Calu3 (cell line): ENCODE measurements around the gene SMCO2. TPM values are rescaled to one million over a fixed set of nuclear protein-coding genes. Genes with fewer than 3 reads are reported as not detected.

Source experiments
- BruUV-seq: library from RNA; stranded (reverse); fragments of 400-500 nt; replicated peaks from 2 replicates; lab custom pipeline; 2021; lab: Mats Ljungman, UMichigan
- CTCF ChIA-PET: fragments of 300-600 bp; sonication (Branson Sonifier 250); formaldehyde crosslinking; loops from one replicate; lab custom pipeline; 2022; ENCODE audit warnings: antibody characterized with exemption; lab: Charles Lee
- DNase-seq: peaks from one replicate; pipeline ENCODE4 v3.0.0; 2022
- H3K27ac Mint-ChIP-seq: one replicate; pipeline ENCODE4 v1.8.0; 2022; ENCODE audit warnings: mixed read lengths; ENCODE audit not compliant: unreplicated experiment
- H3K27me3 Mint-ChIP-seq: one replicate; pipeline ENCODE4 v1.8.0; 2022; ENCODE audit warnings: mixed read lengths; ENCODE audit not compliant: unreplicated experiment
- H3K36me3 Mint-ChIP-seq: one replicate; pipeline ENCODE4 v1.8.0; 2022; ENCODE audit warnings: mild to moderate bottlenecking, moderate library complexity, mixed read lengths; ENCODE audit not compliant: insufficient read depth, unreplicated experiment
- H3K4me1 Mint-ChIP-seq: one replicate; pipeline ENCODE4 v1.8.0; 2022; ENCODE audit warnings: mild to moderate bottlenecking, low read depth, mixed read lengths; ENCODE audit not compliant: unreplicated experiment
- H3K4me3 Mint-ChIP-seq: one replicate; pipeline ENCODE4 v1.8.0; 2022; ENCODE audit warnings: mild to moderate bottlenecking, low read depth, moderate library complexity, mixed read lengths; ENCODE audit not compliant: unreplicated experiment
- H3K9me3 Mint-ChIP-seq: one replicate; pipeline ENCODE4 v1.8.0; 2022; ENCODE audit warnings: low read depth, mixed read lengths; ENCODE audit not compliant: unreplicated experiment
- intact Hi-C: fragments of 100-400 bp; cut with micrococcal nuclease; formaldehyde crosslinking; loops from one replicate; pipeline ENCODE4 v1.10.0; 2022; ENCODE audit not compliant: unreplicated experiment
- total RNA-seq: library from RNA; stranded (reverse); gene quantifications from 2 replicates; pipeline ENCODE4 v1.2.3, GENCODE V29; 2022
- TF ChIP-seq, protein P1 (sequence below): fragments of 200-600 bp; IDR thresholded peaks from one replicate; pipeline ENCODE4 v1.8.0; 2022; ENCODE audit warnings: antibody characterized with exemption; ENCODE audit not compliant: unreplicated experiment

Gene SMCO2
- total RNA-seq, 1 experiment from 2014 or later = 1.6 TPM

DNA sequence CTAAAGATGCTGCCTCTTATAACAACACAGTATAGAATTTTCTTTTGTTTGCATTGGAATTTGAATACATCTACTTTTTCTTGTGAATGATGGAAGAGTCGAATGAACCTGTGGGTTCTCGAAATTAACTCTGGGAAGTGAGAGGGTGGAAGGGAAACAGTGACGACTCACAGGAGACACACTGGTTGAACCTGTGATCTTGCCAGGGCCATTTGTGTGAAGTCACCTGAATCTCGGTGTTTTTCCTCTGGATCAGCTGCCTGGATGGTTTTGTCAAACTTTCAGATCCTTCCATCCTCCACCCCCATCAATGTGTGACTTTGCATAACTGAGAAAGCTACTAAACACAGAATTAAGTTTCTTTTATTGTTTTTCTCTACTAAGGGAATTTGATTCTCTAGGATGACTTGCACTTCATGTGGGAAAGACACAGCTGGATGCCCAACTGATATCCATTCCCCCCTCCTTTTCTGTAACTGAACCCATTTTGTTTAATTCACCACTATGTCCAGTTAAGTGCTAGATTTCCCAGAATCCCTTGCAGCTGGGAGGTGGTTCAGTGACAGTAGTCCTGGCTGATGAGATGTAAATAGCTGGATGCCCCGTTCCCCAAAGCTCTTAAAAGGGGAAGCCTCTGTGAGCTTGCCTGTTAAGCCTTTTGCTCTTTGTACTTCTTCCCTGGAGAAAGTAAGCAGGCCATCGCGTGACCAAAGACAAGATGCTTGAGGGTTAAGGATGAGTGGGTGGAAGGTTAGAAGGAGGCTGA, 83.8 kb downstream of the SMCO2 start:
- TF ChIP-seq, protein P1, sequence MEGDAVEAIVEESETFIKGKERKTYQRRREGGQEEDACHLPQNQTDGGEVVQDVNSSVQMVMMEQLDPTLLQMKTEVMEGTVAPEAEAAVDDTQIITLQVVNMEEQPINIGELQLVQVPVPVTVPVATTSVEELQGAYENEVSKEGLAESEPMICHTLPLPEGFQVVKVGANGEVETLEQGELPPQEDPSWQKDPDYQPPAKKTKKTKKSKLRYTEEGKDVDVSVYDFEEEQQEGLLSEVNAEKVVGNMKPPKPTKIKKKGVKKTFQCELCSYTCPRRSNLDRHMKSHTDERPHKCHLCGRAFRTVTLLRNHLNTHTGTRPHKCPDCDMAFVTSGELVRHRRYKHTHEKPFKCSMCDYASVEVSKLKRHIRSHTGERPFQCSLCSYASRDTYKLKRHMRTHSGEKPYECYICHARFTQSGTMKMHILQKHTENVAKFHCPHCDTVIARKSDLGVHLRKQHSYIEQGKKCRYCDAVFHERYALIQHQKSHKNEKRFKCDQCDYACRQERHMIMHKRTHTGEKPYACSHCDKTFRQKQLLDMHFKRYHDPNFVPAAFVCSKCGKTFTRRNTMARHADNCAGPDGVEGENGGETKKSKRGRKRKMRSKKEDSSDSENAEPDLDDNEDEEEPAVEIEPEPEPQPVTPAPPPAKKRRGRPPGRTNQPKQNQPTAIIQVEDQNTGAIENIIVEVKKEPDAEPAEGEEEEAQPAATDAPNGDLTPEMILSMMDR = no peak
- CTCF ChIA-PET = no interaction called here
- intact Hi-C loops = no loop called here
- Mint-ChIP-seq H3K9me3 (no peaks in the 10 kb centered on the region), H3K4me1 (peaks cover 24% of the 10 kb centered on the region), H3K36me3 (peaks cover 8% of the 10 kb centered on the region), H3K27me3 (no peaks in the 10 kb centered on the region), H3K27ac (no peak overlapping the region), H3K4me3 (no peak overlapping the region)
- BruUV-seq = no TSS peak
- DNase-seq = no peak

DNA sequence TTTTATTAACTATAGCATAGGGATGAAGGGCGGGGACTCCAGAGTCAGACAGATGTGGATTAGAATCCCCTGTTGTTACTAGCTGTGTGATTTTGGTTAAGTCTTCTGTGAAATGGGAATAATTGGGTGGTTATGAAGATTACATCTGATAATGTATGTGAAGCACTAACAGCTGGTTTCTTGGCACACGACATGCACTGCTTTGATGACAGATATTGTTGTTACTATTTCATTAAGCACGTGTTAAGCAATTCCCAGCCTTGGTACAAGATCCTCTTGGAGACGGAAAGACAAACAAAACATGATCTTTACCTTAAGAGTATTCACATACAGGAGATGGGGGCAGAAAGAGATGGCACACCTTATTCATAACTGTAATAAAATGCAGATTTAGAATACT, 85.4 kb downstream of the SMCO2 start:
- Mint-ChIP-seq H3K36me3 (no peaks in the 10 kb centered on the region), H3K4me1 (peaks cover 15% of the 10 kb centered on the region), H3K4me3 (no peak overlapping the region), H3K27me3 (no peaks in the 10 kb centered on the region), H3K9me3 (no peaks in the 10 kb centered on the region), H3K27ac (no peak overlapping the region)
- BruUV-seq = no TSS peak
- intact Hi-C loops = no loop called here
- CTCF ChIA-PET = no interaction called here
- TF ChIP-seq, protein P1 = no peak
- DNase-seq = no peak

- Mint-ChIP-seq H3K4me3 (no peak overlapping the region), H3K9me3 (no peaks in the 10 kb centered on the region), H3K36me3 (no peaks in the 10 kb centered on the region), H3K4me1 (peaks cover 15% of the 10 kb centered on the region), H3K27me3 (no peaks in the 10 kb centered on the region), H3K27ac (no peak overlapping the region)
- no peak for DNase-seq
- CTCF ChIA-PET = interaction anchor here (0.5 kb wide), 1 partner anchor 77 kb away, joined by 3 read pairs; no protein-coding TSS in a partner anchor
- intact Hi-C loops = no loop called here
- no TSS peak for BruUV-seq
- TF ChIP-seq, protein P1 = no peak
These were observed 87.7 kb downstream of the SMCO2 start for GRCh38 chr12:27534060-27534764.

GRCh38 chr12:27534765-27535161, 88.2 kb downstream of the SMCO2 start:
- no peaks in the 10 kb centered on the region for H3K36me3 Mint-ChIP-seq
- no peaks in the 10 kb centered on the region for H3K27me3 Mint-ChIP-seq
- peaks cover 15% of the 10 kb centered on the region for H3K4me1 Mint-ChIP-seq
- no TSS peak for BruUV-seq
- no peak overlapping the region for H3K27ac Mint-ChIP-seq
- no peak overlapping the region for H3K4me3 Mint-ChIP-seq
- H3K9me3 Mint-ChIP-seq = no peaks in the 10 kb centered on the region
- CTCF ChIA-PET = interaction anchor here (0.5 kb wide), 1 partner anchor 77 kb away, joined by 3 read pairs; no protein-coding TSS in a partner anchor
- TF ChIP-seq, protein P1 = no peak
- intact Hi-C loops = no loop called here
- no peak for DNase-seq
